Endothelial cell of umbilical vein (primary cell): Measurements from ENCODE around the gene DNAJC3. TPM values are rescaled to one million over a fixed set of nuclear protein-coding genes. Genes with fewer than 3 reads are reported as not detected.

ENCODE experiments used
- BruUV-seq: library from RNA; stranded (reverse); fragments of 400-500 nt; replicated peaks from 2 replicates; lab custom pipeline; 2021; lab: Mats Ljungman, UMichigan
- CTCF ChIA-PET: fragments of 300-600, 350-600 bp; sonication (Branson Sonifier 250); formaldehyde crosslinking; loops from one replicate; lab custom pipeline; 2021; ENCODE audit warnings: antibody characterized with exemption, inconsistent platforms; lab: Charles Lee
- POLR2A ChIA-PET: fragments of 300-600, 350-600 bp; sonication (Branson Sonifier 250); formaldehyde crosslinking; loops from one replicate; lab custom pipeline; 2021; ENCODE audit warnings: antibody characterized with exemption, inconsistent platforms; lab: Charles Lee
- DNase-seq: peaks from one replicate; pipeline ENCODE4 v3.0.0-alpha.2; 2011; ENCODE audit warnings: low read depth, low spot score
- FAIRE-seq: peaks from 2 replicates; lab custom pipeline; 2011; peaks lifted over from hg19 to GRCh38; lab: Jason Lieb, UNC
- H2AFZ ChIP-seq: 2 replicates; pipeline ENCODE4 v1.6.0; 2012; ENCODE audit warnings: low read depth, low read length, control low read depth, inconsistent platforms
- H3K27ac ChIP-seq: 2 replicates; pipeline ENCODE4 v1.5.1; 2011; ENCODE audit warnings: low read depth, mild to moderate bottlenecking, control low read depth, low read length, moderate library complexity; ENCODE audit not compliant: insufficient read depth
- H3K27me3 ChIP-seq, 2 experiments: 2 replicates each; pipeline versions ENCODE4 v1.6.0 to v1.6.1; 2011; ENCODE audit warnings: low read length in 2 of 2, mixed read lengths in 1 of 2; ENCODE audit not compliant: control insufficient read depth in 2 of 2, insufficient read depth in 2 of 2
- H3K36me3 ChIP-seq, 2 experiments: 2 replicates in 1 of 2; 3 replicates in 1 of 2; pipeline ENCODE4 v1.5.1; 2011; ENCODE audit warnings: low read length in 2 of 2, mild to moderate bottlenecking in 1 of 2, moderate library complexity in 1 of 2; ENCODE audit not compliant: control insufficient read depth in 2 of 2, insufficient read depth in 2 of 2; ENCODE audit errors: extremely low read depth in 1 of 2
- H3K4me1 ChIP-seq: 3 replicates; pipeline ENCODE4 v1.5.1; 2011; ENCODE audit warnings: mild to moderate bottlenecking, low read length; ENCODE audit not compliant: control insufficient read depth, insufficient read depth; ENCODE audit errors: extremely low read depth
- H3K4me2 ChIP-seq: 2 replicates; pipeline ENCODE4 v1.6.1; 2011; ENCODE audit warnings: low read length, control low read depth, mixed read lengths; ENCODE audit not compliant: insufficient read depth
- H3K4me3 ChIP-seq, 3 experiments: fragments of 200-600 bp in 1 of 3; sonication (generic), shearing (Covaris generic) in 1 of 3; replicated peaks in 1 of 3; 2 replicates each; pipeline ENCODE4 v1.5.1; 2011 to 2016; ENCODE audit warnings: control low read depth in 3 of 3, low read length in 3 of 3, mild to moderate bottlenecking in 2 of 3, inconsistent platforms in 1 of 3, low read depth in 1 of 3, moderate library complexity in 1 of 3; ENCODE audit not compliant: insufficient read depth in 1 of 3
- H3K79me2 ChIP-seq: 2 replicates; pipeline ENCODE4 v1.6.0; 2012; ENCODE audit warnings: low read length, inconsistent platforms; ENCODE audit not compliant: control insufficient read depth, insufficient read depth
- H3K9ac ChIP-seq: replicated peaks from 2 replicates; pipeline ENCODE3; 2011; ENCODE audit warnings: low read length, control low read depth; ENCODE audit not compliant: insufficient read depth; ENCODE audit errors: extremely low read depth
- H3K9me1 ChIP-seq: replicated peaks from 3 replicates; pipeline ENCODE4 v1.6.0; 2011; ENCODE audit warnings: mild to moderate bottlenecking, low read length; ENCODE audit not compliant: control insufficient read depth, insufficient read depth; ENCODE audit errors: extremely low read depth
- H3K9me3 ChIP-seq: replicated peaks from 2 replicates; pipeline ENCODE4 v1.5.1; 2012; ENCODE audit warnings: low read length, inconsistent platforms; ENCODE audit not compliant: control insufficient read depth, insufficient read depth
- H4K20me1 ChIP-seq: replicated peaks from 2 replicates; pipeline ENCODE3; 2011; ENCODE audit warnings: mild to moderate bottlenecking, low read length; ENCODE audit not compliant: control insufficient read depth, insufficient read depth; ENCODE audit errors: extremely low read depth
- CTCF ChIP-seq, 2 donors: IDR thresholded peaks; 1 replicate in 1 of 2; 2 replicates in 1 of 2; pipeline ENCODE4 v1.5.1; 2011; ENCODE audit warnings: low read length in 2 of 2, mild to moderate bottlenecking in 2 of 2, moderate library complexity in 2 of 2, control low read depth in 1 of 2, inconsistent platforms in 1 of 2, low read depth in 1 of 2; ENCODE audit not compliant: insufficient read depth in 1 of 2; ENCODE audit errors: extremely low read depth in 1 of 2
- EZH2 ChIP-seq: IDR thresholded peaks from 2 replicates; pipeline ENCODE4 v1.6.1; 2012; ENCODE audit warnings: borderline replicate concordance, low read depth, mild to moderate bottlenecking, moderate library complexity, low read length, inconsistent platforms; ENCODE audit not compliant: severe bottlenecking
- FOS ChIP-seq: IDR thresholded peaks from 2 replicates; pipeline ENCODE4 v1.6.1; 2011; ENCODE audit warnings: mild to moderate bottlenecking, low read length, moderate library complexity, borderline replicate concordance; ENCODE audit not compliant: insufficient read depth
- GATA2 ChIP-seq: IDR thresholded peaks from 2 replicates; pipeline ENCODE4 v1.7.0; 2011; ENCODE audit warnings: low read depth, mild to moderate bottlenecking, moderate library complexity, mixed read lengths, low read length; ENCODE audit not compliant: insufficient read length, insufficient read depth
- JUN ChIP-seq: IDR thresholded peaks from 2 replicates; pipeline ENCODE4 v1.6.1; 2011; ENCODE audit warnings: borderline replicate concordance, low read depth; ENCODE audit not compliant: insufficient read length, insufficient read depth
- MAX ChIP-seq: IDR thresholded peaks from 2 replicates; pipeline ENCODE4 v1.6.1; 2011; ENCODE audit not compliant: insufficient read depth, insufficient read length
- MYC ChIP-seq: IDR thresholded peaks from one replicate; pipeline ENCODE4 v1.6.1; 2011; ENCODE audit warnings: mild to moderate bottlenecking, low read depth, low read length
- POLR2A ChIP-seq: IDR thresholded peaks from 2 replicates; pipeline ENCODE4 v1.6.1; 2012; ENCODE audit warnings: low read depth, mild to moderate bottlenecking, control low read depth, low read length
- POLR2AphosphoS5 ChIP-seq: IDR thresholded peaks from 2 replicates; pipeline ENCODE4 v1.6.1; 2012; ENCODE audit warnings: low read depth, mild to moderate bottlenecking, control low read depth, low read length, moderate library complexity; ENCODE audit not compliant: insufficient read depth
- dilution Hi-C: fragments of 300-500 bp; cut with MboI; formaldehyde crosslinking; loops from one replicate; pipeline ENCODE4 v1.15.0; 2019; ENCODE audit warnings: low sequenced_read_pairs; ENCODE audit not compliant: extremely low pct_ligation_motif_present
- intact Hi-C: fragments of 100-400 bp; cut with micrococcal nuclease; formaldehyde crosslinking; loops from one replicate; pipeline ENCODE4 v1.10.0; 2022
- polyA plus RNA-seq, 4 experiments: library from polyadenylated mRNA; depleted of rRNA in 3 of 4; stranded (reverse) in 3 of 4; unstranded in 1 of 4; fragments of >200 nt; gene quantifications; 2 replicates each; pipeline versions ENCODE4 v1.2.1 to v1.2.3, GENCODE V29; 2011 to 2012; ENCODE audit warnings: missing spikeins in 1 of 4
- total RNA-seq: library from RNA; stranded (reverse); gene quantifications from 2 replicates; pipeline ENCODE4 v1.2.3, GENCODE V29; 2021

Gene DNAJC3
- total and polyA plus RNA-seq, 2 donors (not counting 3 experiments of a cell fraction or from before 2014, with no cell fraction given) = 17.0 to 51.2 TPM

GRCh38 chr13:95679722-95680121 is 2.8 kb downstream of the DNAJC3 start:
- Histone ChIP-seq H3K4me2 (no peak overlapping the region), H3K79me2 (peaks cover 63% of the 10 kb centered on the region), H3K9ac (no peak overlapping the region), H3K9me1 (no peaks in the 10 kb centered on the region), H3K27me3 (no peaks in the 10 kb centered on the region), H3K27ac (no peak overlapping the region), H3K9me3 (no peaks in the 10 kb centered on the region), H3K4me3 (no peak overlapping the region), H2AFZ (no peak overlapping the region), H3K4me1 (peaks cover 23% of the 10 kb centered on the region), H3K36me3 (no peaks in the 10 kb centered on the region), H4K20me1 (peaks cover 2% of the 10 kb centered on the region)
- BruUV-seq = no TSS peak
- peak; percentile 10 for DNase-seq
- CTCF ChIA-PET = interaction anchor here (0.6 to 1.9 kb wide), 2 partner anchors 19 to 30 kb away, joined by 3 to 9 read pairs; no protein-coding TSS in a partner anchor
- TF ChIP-seq MAX = no peak
- TF ChIP-seq CTCF (IDR thresholded peaks at IDR 0.05; ENCODE audit: extremely low read depth in 1 of 2, insufficient read depth in 1 of 2, low read depth in 1 of 2, low read length in 2 of 2) = no peak
- no peak for TF ChIP-seq EZH2
- TF ChIP-seq POLR2A = no peak
- no peak for TF ChIP-seq GATA2
- TF ChIP-seq JUN = no peak
- TF ChIP-seq POLR2AphosphoS5 = no peak
- TF ChIP-seq FOS = no peak
- no peak for TF ChIP-seq MYC
- dilution Hi-C loops = no loop called here
- FAIRE-seq = no peak
- POLR2A ChIA-PET = no interaction called here
- intact Hi-C loops = loop anchor here (2.0 kb wide), 1 partner anchor 969 kb away; no protein-coding TSS in a partner anchor
